ENCODE data around the gene FBXO10.
A peak's percentile ranks its signal among the peaks of the same experiment; 100 is the strongest.

Gene FBXO10

DNA sequence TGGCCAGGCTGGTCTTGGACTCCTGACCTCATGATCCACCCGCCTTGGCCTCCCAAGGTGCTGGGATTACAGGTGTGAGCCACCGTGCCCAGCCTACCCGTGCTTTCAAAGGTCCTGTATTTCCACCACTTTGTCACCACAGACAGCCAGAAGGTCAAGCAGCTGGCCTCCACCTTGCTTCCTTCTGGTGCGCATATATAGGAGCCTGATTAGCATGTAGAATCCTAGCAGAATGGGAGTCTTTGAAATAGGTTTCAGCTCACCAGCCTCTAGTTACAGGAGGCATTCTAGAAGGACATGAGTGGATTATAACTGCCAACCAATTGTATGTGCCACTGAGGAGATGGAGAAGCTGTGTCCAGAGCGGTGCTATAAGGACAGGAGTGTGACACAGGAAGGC lies 71.6 kb downstream of the FBXO10 start:
- H3K4me1 Mint-ChIP-seq = peaks cover 9% of the 10 kb centered on the region
- no peak overlapping the region for H3K27ac Mint-ChIP-seq
- no peaks in the 10 kb centered on the region for H3K27me3 Mint-ChIP-seq (ENCODE audit: low read depth, poor library complexity)
- no peaks in the 10 kb centered on the region for H3K9me3 Mint-ChIP-seq
- TF ChIP-seq, protein P1, sequence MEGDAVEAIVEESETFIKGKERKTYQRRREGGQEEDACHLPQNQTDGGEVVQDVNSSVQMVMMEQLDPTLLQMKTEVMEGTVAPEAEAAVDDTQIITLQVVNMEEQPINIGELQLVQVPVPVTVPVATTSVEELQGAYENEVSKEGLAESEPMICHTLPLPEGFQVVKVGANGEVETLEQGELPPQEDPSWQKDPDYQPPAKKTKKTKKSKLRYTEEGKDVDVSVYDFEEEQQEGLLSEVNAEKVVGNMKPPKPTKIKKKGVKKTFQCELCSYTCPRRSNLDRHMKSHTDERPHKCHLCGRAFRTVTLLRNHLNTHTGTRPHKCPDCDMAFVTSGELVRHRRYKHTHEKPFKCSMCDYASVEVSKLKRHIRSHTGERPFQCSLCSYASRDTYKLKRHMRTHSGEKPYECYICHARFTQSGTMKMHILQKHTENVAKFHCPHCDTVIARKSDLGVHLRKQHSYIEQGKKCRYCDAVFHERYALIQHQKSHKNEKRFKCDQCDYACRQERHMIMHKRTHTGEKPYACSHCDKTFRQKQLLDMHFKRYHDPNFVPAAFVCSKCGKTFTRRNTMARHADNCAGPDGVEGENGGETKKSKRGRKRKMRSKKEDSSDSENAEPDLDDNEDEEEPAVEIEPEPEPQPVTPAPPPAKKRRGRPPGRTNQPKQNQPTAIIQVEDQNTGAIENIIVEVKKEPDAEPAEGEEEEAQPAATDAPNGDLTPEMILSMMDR (IDR thresholded peaks at IDR 0.05) = no peak
- peaks cover 58% of the 10 kb centered on the region for H3K36me3 Mint-ChIP-seq (ENCODE audit: low read depth)
- H3K4me3 Mint-ChIP-seq = no peak overlapping the region
- DNase-seq = no peak

DNA sequence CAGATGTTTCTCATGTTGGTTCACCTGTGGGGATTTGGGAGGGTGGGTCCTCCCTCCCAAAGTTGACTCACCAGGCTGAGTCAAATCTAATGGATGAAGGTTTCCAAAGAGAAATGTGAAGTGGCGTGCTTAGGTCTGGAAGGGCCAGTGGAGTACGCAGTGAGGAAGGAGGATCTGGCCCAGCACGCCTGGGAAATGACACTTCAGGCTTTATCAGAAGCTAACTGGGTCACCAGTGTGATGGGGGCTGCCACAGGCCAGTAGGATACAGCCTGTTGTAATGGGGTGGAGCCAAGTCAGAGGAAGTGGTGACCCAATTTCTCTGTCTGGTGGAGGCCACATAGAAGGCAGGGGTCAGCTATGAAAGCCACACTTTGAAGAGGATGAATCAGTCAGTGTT lies 72.4 kb downstream of the FBXO10 start:
- H3K9me3 Mint-ChIP-seq = no peaks in the 10 kb centered on the region
- peaks cover 9% of the 10 kb centered on the region for H3K4me1 Mint-ChIP-seq
- DNase-seq = no peak
- H3K27ac Mint-ChIP-seq = peak overlapping the region; percentile 79
- no peak overlapping the region for H3K4me3 Mint-ChIP-seq
- peaks cover 63% of the 10 kb centered on the region for H3K36me3 Mint-ChIP-seq (ENCODE audit: low read depth)
- H3K27me3 Mint-ChIP-seq (ENCODE audit: low read depth, poor library complexity) = no peaks in the 10 kb centered on the region
- TF ChIP-seq, protein P1 (IDR thresholded peaks at IDR 0.05) = no peak

DNA sequence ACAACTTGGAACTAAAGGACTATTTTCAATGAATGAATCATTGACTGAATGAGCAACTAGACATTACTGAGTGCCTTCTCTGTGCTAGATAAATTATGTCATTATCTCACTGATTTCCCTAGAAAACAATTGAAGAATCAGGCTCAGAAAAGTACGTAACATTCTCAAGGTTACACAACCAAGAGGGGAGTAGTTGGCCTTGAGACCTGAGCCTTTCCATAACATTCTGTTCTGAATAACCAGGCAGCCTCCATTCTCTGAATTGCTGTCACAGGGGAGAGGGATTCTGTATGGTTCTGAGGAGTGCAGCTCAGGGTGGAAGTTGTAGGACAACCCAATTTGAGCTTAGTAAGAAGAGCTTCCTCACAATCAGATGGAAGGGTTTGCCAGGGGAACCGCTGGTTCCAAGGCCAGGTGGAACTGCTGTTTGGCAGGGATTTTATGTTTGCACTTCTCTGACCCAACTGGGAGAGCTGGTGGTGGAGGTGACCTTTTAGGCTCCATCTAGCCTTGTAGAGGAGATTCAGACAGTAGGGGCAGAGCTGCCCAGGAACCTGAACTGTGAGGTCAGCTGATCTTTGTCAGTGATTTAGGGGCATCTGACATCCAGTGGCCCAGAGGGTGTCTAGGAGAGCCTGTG lies 74.1 kb downstream of the FBXO10 start:
- H3K27ac Mint-ChIP-seq = peak overlapping the region; percentile 50
- no peak for DNase-seq
- H3K27me3 Mint-ChIP-seq (ENCODE audit: low read depth, poor library complexity) = no peaks in the 10 kb centered on the region
- TF ChIP-seq, protein P1 (IDR thresholded peaks at IDR 0.05) = no peak
- H3K36me3 Mint-ChIP-seq (ENCODE audit: low read depth) = peaks cover 68% of the 10 kb centered on the region
- no peaks in the 10 kb centered on the region for H3K9me3 Mint-ChIP-seq
- no peaks in the 10 kb centered on the region for H3K4me1 Mint-ChIP-seq
- no peak overlapping the region for H3K4me3 Mint-ChIP-seq

DNA sequence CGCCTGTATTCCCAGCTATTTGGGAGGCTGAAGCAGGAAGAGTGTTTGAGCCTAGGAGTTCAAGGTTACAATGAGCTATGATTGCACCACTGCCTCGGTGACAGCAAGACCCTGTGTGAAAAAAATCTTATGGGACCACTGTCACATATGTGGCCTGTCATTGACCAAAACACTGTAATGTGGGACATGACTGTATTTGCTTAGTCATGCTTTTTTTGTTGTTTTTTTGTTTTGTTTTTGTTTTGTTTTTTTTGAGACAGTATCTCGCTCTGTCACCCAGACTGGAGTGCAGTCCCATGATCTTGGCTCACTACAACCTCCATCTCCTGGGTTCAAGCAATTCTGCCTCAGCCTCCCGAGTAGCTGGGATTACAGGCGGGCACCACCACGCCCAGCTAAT lies 76.9 kb downstream of the FBXO10 start:
- H3K4me1 Mint-ChIP-seq = no peaks in the 10 kb centered on the region
- no peak overlapping the region for H3K27ac Mint-ChIP-seq
- no peaks in the 10 kb centered on the region for H3K9me3 Mint-ChIP-seq
- DNase-seq = no peak
- TF ChIP-seq, protein P1 (IDR thresholded peaks at IDR 0.05) = no peak
- H3K36me3 Mint-ChIP-seq (ENCODE audit: low read depth) = peaks cover 80% of the 10 kb centered on the region
- no peaks in the 10 kb centered on the region for H3K27me3 Mint-ChIP-seq (ENCODE audit: low read depth, poor library complexity)
- H3K4me3 Mint-ChIP-seq = no peak overlapping the region

DNA sequence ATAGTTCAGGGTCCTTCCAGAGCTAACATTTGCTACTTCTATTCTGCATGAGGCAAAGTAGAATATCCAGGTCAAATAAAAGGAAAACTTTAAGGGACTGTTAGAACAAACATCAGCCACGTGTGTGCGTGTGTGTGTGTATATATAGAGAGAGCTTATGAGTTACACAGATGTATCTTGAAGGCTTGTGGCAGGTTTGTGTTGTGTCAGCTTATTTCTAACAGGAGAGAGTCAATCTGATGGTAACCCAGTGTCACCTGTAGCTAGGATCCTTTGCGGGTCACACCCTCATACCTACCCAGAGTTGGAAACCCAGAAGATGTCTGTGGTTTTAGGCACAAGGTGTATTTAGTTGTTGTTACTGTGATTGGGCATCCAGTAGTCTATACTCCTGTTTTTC lies 77.7 kb downstream of the FBXO10 start:
- peaks cover 77% of the 10 kb centered on the region for H3K36me3 Mint-ChIP-seq (ENCODE audit: low read depth)
- TF ChIP-seq, protein P1 (IDR thresholded peaks at IDR 0.05) = no peak
- no peaks in the 10 kb centered on the region for H3K27me3 Mint-ChIP-seq (ENCODE audit: low read depth, poor library complexity)
- no peaks in the 10 kb centered on the region for H3K4me1 Mint-ChIP-seq
- H3K9me3 Mint-ChIP-seq = no peaks in the 10 kb centered on the region
- no peak for DNase-seq
- no peak overlapping the region for H3K27ac Mint-ChIP-seq
- H3K4me3 Mint-ChIP-seq = no peak overlapping the region

DNA sequence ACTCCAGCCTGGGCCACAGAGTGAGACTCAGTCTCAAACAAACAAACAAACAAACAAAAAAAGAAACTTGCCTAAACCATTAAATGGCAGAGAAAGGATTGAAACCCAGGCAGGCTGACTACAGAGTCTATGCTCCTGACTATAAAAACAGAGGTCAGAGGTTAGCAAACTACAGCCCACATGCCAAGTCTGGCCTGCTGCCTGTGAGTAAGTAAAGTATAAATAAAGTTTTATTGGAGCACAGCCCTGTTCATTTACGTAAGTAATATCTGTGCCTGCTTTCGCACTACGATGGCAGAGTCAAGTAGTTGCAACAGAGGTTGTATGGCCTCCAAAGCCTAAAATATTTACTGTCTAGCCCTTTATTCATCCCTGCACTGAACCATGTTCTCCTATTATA lies 78.9 kb downstream of the FBXO10 start:
- H3K27me3 Mint-ChIP-seq (ENCODE audit: low read depth, poor library complexity) = no peaks in the 10 kb centered on the region
- peaks cover 77% of the 10 kb centered on the region for H3K36me3 Mint-ChIP-seq (ENCODE audit: low read depth)
- TF ChIP-seq, protein P1 (IDR thresholded peaks at IDR 0.05) = no peak
- H3K4me3 Mint-ChIP-seq = no peak overlapping the region
- no peak for DNase-seq
- no peak overlapping the region for H3K27ac Mint-ChIP-seq
- no peaks in the 10 kb centered on the region for H3K4me1 Mint-ChIP-seq
- no peaks in the 10 kb centered on the region for H3K9me3 Mint-ChIP-seq

Data from nephron progenitor cell (in vitro differentiated cells).